DMS153 (cell line): ENCODE data around the gene AUTS2.

ENCODE experiments used
- DNase-seq: peaks from one replicate; lab custom pipeline; 2025; lab: John Stamatoyannopoulos, UW

AUTS2 gene

DNA sequence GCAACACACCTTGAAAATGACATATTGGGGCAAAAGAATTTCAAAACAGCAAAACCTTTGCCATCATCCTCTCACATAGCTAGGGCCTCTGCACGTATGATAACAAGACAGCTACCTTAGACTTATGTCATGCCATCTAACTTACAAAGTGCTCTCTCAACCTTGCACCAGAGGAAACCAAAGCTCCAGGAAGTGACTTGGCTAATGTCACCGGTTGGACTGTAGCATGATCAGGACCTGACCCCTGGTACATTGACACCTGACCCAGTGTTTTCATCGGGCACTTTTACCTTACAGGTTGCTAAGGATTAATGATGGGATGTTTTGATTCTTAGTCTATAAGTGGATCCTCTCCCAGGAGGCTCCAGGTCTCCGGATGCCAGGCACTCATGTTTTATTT is 1003.8 kb downstream of the AUTS2 start:
- no peak for DNase-seq

DNA sequence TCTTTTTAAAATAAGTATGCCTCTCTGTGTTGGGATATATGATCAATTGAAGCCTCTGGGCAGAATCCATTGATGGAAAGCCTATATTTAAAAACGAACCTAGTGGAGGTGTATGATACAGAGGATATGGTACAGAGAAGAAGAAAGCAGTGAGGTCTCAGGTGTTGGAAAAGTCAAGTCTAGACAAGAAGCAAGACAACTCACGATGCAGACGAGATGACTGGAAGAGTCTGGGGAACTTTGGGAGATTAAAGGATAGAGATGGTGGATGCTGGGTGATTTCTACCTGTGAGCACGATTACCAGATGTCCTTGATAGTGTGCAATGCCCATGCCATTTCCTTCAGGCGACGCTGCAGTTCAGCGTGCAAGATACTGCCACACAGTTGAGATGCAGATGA is 1009.0 kb downstream of the AUTS2 start:
- no peak for DNase-seq

DNA sequence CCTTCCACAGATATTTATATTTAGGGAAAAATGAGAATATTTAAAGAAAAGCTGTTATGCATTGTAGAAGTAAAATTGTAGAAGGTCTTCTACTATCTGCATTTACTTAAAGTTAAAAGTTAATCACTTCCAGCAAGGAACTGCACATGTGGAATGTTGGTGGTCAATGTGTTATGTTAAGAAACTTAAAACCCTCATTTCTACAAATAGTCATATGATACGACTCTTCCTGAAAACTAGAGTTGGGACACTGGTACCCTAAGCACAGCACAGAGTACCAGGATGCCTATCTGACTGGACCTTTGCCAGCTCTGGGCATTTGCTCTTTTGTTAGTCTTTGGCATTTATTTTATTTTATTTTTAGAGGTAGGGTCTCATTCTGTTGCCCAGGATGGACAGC is 1009.5 kb downstream of the AUTS2 start:
- DNase-seq, result no peak

DNA sequence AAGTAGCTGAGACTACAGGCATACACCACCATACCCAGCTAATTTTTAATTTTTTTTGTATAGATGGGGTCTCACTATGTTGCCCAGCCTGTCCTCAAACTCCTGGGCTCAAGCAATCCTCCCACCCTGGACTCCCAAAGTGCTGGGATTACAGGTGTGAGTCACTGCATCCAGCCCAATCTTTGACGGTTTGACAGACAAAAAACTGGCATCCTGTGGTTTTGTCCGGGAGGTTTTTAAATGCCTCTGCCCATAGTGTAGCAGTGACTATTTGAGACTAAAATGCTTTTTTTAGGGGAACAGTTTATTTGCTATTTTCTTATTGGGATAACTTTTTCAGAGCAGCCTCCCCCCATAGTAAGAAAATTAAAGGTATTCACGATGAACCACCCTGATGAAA is 1010.0 kb downstream of the AUTS2 start:
- no peak for DNase-seq

DNA sequence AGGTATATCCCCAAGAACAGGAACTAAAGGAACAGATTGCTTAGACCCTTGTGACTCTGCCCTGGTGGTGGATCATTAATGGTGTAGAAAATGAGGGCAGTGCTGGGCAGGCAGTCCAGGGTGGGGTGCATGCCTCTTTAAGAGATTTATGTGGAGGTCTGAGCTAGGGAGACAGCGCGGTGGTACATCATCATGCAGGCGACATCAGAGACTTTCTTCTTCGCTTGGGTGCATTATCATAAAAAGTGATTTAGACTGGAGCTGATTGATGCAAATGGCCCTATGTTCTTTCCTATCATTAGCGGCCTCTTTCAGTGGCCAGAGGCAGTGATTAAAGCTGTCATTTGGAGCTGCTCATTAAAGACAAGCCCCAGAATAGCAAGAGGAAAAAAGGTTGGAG is 1014.5 kb downstream of the AUTS2 start:
- DNase-seq, result no peak

DNA sequence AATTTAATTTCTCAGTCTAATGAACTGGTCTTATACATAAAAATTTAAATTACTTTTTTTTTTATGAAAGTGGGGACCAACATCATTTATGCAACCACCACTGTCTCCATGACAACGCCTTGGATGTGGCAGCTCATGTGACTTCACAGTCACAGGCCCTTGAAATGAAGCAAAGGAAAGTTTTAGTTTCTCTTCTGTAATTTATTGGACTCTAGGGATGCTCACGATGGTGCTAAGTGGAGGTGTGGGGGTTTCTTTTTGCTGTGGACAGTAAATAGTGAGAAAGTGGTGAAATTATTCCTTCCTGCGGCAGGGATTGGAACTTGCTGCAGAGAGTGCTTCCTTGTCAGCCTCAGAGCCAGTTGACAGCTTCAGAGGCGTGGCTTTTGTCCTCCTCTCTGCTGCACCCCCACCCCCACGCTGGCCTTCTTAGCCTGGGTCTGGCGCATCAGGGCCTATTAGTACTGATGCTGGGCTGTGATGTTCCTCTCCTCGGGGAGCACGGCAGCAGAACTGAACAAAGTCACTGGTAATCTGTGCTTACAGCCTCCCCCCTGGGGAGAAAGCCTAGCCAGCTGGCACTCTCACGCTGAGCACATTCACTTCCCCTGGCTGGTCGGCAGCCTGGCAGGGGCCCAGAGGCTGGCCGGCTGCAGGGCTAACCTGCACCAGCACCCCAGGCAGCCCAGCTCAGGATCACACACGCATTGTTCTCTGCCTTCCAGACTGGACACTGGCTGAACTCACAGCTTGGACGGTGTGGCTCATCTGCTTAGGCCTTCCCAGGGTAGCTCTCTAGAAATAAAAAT is 1016.2 kb downstream of the AUTS2 start:
- peak; percentile 81 for DNase-seq

DNA sequence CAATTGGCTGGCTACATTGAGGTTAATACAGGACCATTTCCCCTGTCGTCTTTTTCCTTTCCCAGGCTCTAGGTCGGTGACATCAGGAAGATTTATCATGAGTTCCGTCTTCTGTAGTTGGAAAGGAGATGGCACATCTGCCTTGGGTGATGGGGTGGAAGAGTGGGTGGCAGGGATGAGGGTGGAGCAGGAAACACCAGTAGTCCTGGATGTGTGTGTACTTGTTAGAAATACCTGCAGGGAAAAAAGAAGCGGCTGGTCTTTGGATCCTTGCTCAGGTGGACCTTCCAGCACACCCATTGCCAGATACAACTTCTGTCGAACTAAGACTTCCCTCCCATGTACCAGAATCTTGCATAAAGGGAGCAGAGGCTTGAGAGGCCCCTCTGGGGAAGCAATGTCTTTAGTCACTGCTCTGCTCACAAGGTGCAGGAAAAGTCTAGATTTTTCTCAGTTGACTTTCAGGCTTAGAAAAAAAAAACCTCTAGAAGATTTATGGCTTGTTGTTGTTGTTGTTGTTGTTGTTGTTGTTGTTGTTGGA is 1016.9 kb downstream of the AUTS2 start:
- no peak for DNase-seq

DNA sequence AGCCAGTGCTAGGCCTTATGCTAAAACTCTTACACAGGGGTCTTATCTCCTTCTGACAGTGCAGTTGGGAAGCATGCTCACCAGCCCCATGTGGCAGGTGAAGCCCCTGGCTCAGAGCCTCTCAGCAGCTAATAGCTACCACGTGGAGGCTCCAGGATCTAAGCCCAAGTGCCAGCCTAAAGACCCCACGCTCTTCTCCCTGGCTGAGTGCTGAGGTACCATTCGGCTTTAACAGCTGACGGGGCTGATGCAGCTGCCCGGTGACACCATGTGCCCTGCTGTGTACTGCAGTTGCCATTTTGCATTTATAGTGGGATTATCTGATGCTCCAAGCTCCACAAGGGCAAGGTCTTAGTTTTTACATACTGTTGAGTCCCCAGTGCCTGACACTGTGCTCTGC is 1017.9 kb downstream of the AUTS2 start:
- no peak for DNase-seq

DNA sequence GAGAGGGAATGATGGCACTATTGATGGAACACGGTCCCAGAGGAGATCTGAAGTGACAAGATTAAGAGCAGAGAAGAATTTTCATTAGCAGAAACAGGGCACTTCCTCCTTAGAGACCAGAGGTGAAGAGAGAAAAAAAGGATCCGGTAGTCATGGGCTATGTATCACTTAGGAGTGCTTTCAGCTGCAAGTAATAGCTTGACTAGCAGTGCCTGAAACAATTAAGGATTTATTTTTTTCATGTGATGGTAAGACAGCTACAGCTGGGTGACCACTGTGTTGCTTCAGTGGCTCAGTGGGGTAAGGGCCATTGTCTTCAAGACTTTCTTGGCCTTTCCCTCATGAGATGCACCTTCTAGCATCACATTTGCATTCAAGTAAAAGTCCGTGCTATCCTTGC is 1018.5 kb downstream of the AUTS2 start:
- DNase-seq, result no peak

DNA sequence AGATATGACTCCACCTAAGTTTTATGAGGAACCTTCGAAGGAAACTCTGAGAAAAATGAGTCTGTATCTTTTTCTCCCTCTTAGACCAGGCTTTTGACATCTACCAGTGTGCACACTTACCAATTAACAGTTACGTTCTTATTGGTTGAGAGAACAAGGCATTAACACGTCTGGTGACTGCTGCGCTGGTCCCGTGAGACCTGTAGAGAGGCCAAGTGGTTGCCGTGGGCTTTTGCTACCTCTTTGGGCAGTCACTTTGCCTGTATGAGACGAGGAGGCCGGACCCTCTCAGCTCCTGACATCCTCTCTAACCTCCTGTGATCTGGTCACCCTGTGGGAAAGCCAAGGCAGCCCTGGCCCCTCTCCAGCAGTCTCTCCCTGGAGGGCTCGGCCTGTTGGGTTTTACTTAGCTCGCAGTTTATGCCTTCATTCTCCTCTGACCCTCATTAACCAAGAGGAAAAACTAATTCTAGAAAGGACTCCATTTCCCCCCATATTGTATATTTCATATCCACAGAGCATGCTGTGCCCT is 1019.8 kb downstream of the AUTS2 start:
- no peak for DNase-seq

DNA sequence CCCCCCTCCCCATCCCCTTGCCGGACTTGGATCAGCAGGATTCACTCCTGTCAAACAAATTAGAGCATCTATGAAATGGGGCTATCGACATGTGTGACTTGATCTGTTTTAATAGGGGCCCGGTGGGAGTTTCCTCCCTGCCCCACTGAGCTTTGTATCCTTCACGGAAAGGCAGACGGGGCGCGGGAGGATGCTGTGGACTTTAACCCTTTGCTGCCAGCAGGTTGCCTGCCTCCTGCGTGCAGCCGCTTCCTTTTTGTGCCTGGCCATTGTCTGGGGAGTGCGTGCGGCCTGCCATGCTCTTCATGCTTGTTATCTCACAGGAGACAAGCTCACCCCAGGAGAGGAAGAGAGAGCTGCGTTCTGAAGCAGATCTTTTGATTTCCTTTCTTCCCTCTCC is 1020.9 kb downstream of the AUTS2 start:
- peak; percentile 33 for DNase-seq

DNA sequence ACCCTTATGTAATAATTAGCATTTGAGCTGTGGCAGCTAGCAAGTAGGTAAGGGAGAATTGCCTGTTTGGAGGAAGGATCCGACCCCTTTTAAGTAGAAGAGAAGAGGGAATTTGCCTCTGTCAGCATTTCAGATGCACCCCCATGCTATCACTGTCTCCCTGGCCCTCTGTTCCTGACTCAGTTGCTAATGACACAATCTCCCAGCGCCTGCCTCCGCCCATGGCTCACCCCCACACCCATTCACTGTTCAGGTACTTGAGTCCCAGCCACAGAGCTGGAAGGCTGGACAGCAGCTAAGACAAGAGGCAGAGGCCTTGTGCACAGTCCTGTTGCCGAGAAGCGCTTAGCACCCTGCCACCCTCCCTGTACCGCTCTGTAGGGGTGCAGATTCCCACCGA is 1021.4 kb downstream of the AUTS2 start:
- DNase-seq, result no peak

DNA sequence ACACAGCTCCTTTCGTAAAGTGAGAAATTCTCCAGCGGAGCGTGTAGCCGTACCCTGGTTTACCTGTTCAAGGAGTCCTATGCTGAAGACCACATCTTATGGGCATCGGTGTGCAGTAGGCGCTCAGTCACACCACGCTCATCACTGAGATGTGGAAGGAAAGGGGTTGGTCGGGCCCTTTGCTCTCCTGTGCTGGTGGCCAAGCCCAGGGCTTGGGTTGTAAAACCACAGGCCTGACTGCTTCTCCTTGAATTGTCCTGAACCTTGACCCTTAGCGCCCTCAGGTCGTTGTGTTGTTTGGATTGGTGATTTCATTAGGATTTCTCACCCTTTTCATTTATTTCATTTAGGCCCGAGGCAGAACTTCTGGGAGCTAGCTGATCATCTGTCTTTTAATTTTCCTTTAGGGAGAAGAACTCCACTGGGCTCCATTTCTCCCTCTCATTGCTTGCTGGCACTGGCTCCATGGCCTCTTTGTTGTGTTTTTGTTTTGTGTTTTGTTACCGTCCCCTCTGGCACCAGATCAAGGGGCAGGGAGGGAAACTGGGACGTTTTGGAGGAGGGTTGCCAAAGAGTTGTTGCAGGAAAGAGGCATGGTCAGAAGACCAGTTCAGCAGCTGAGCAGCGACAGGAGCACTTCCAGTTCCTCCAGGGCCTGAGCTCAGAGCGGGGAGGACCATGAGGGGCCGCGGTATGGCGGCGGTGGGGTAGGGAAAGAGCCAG is 1022.2 kb downstream of the AUTS2 start:
- no peak for DNase-seq

DNA sequence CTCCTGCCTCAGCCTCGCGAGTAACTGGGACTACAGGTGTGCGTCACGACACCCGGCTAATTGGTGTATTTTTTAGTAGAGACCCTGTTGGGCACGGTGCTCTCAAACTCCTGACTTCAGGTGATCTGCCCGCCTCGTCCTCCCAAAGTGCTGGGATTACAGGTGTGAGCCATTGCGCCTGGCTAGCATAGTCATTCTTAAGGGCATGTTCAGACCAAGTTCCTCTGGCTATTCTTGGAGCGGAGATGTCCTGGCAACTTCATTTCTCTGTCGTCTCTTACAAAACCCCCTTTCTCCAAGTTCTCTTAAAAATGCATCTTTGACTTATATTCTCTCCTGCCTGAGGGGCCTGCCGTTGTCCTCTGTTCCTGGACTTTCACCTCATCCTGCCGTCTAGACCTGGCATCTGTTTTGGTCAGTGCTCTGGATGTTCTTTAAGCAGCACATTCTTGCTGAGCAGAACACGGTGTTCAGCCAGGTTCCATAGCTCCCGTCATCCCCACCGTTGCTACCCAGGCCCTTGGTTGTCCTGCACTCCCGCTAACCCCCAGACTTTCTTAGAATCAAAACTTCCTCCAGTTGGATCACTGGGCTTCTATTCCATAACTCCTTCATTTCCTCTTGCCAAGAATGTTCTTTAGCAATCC is 1023.8 kb downstream of the AUTS2 start:
- DNase-seq, result no peak

DNA sequence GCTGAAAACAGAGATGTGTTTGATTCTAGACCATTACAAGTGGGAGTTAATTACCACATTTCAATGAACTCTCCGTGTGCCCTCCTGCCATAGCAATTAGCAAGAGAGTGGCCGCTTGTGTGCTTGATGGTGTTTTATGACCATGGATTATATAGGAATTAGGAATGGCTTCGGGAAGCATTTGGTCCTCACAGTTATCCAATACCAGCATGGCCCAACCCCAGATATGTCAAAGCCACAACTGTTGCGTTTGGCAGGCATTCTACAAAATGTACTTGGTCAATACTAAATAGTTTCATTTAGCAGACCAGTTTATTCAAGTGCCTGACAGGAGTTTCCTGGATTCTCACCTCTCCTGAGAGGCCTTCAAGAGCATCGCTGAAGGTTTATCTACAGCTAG is 1024.7 kb downstream of the AUTS2 start:
- no peak for DNase-seq

DNA sequence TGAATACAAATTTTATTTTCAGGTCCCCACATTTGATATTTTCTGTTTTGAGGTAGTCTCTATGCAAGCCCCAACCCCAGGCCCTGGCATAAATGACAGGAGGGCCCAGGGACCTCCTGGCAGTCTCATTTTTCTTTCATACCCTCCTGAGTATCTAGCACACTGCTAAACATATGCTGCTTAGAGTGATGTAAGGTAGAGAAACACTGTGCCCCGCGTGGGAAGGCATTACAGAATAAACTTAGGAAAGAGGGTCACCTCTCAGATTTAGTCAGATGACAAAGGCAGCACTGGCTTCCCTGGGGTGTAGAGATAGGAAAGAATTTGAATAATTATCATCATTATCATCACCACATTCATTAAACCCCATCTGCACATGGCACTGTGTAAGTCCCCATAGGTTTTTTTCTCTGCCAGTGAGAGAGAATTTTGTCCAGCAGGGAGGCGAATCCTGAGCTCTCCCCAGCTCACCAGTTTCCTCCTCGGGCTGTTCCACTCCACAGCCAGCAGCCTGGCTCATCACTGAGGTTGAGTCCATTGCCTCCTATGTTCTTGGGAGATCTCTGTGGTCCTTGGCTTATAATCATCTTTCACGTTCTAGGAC is 1026.3 kb downstream of the AUTS2 start:
- DNase-seq, result no peak

DNA sequence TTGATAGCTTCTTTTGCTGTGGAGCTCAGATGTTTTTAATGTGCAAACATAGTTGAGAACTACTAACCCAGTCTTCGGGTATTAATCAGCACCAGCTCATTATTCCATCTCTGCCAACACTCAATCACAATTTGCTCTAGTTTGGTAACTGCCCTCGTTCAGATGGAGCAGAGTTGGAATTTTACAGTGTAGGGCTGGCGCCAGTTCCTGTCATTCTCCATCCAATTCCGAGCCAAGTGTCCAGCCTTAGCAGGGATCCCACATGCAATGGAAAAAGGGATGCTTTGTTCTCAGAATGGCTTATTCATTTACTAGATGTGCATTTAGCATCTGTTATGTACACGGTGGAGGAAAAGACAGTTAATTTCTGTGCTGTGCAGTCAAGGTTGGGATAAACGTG is 1029.2 kb downstream of the AUTS2 start:
- no peak for DNase-seq

DNA sequence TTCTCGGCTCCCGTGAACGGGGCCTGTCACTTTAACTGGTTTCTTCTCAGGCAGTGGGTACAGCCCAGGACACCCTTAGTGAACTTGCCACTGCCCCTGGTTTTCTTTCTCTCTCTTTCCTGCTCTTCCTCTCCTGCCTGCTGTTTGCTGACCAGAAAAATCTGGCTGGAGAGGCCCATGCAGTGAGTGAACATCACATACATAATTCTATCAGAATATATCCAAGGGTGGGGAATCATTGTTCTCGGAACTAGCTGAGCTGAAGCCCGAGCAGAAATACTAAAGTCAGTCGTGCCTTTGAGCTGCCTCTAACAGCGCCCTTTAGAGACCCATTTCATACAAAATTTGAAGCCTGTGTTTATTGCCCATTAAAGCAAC is 1032.2 kb downstream of the AUTS2 start:
- DNase-seq, result no peak

DNA sequence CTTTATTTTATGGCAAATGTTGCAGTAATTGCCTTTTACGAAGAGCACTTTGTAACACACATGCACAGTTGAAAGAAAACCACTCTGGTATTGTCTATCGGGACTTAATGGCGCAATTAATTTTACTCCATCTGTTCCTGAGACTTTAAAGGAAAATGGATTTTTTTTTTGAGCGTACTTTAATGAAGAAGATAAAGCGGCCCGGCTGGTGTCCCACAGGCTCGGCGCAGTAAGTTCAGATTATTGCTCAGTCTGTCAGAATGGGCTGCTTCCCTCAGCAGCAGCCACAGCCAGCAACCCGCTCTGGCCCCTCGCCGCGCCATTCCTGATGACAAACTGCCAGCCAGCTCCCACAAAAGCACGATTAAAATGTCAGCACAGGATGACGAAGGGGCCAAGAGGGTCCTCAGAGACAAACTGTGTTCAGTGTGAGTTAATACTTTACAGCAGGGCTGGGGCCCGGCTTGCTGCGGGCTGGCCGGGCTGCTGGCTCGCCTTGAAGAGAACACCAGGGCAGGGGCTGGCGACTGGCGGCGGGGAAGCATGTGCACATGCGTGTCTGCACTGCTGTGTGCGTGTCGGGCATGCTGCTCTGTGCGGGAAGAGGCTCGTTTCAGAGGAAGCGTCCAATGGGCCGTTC is 1032.7 kb downstream of the AUTS2 start:
- no peak for DNase-seq

DNA sequence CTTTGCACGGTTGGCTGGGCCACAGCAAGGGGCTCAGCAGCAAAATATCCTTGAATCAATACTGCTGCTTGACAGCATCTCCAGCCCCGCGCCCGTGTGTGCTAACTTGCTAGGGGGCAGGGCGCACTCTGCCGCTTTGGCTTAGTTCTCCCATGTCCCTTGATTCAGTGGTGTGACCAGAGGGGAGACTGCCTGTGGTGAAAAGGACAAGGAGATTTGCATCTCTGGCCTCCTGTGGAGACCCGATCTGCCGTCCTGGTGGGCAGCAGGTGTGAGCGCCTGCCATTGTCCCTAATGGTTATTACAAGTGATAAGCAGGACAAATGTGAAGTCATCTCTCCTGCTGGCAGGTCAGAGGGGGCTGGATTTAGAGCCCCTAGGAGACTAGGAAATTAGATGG is 1033.4 kb downstream of the AUTS2 start:
- no peak for DNase-seq

DNA sequence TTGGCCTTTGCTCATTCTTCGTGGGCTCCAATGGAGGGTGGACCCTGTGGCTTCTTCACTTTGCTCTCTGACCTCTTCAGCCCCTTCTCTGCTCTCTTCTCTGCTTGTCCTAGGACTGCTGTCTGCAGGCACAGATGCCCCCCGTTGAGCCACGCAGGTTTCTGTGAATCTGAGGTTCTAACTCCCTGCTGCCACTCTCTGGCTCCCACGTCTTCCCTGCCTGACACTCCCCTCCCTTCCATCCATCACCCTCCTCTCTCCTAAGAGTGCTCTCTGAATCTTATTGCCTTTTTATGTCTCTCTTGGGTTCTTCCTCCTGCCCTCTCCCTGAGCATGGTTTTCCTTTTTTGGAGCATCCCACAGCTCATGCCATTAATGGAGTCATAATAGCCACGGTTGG is 1034.1 kb downstream of the AUTS2 start:
- DNase-seq, result no peak

DNA sequence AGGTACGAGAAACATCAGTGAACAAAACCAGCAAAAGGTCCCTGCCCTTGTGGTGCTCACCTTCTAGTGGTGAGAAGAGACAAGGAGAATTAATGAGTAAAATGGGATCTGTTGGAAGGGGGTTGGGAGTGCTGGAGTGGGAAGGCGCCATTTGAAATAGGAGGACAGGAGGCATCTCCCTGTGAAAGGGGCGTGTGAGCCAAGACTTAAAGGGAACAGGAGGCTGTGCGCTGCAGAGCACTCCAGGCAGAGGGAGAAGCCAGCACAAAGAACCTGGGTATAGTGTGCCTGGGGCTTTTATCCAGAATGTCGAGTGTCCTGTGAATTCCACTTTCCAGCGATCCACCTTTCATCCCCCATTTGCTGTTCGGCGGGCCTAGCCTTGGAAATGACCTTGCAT is 1035.8 kb downstream of the AUTS2 start:
- DNase-seq, result no peak
